ENCODE measurements around the gene GALNT9.
"Not testable (repeated sequence)": the region's sequence is repeated elsewhere in the genome, so short reads cannot be mapped to it uniquely, and the experiment has no call there.

GALNT9 gene

DNA sequence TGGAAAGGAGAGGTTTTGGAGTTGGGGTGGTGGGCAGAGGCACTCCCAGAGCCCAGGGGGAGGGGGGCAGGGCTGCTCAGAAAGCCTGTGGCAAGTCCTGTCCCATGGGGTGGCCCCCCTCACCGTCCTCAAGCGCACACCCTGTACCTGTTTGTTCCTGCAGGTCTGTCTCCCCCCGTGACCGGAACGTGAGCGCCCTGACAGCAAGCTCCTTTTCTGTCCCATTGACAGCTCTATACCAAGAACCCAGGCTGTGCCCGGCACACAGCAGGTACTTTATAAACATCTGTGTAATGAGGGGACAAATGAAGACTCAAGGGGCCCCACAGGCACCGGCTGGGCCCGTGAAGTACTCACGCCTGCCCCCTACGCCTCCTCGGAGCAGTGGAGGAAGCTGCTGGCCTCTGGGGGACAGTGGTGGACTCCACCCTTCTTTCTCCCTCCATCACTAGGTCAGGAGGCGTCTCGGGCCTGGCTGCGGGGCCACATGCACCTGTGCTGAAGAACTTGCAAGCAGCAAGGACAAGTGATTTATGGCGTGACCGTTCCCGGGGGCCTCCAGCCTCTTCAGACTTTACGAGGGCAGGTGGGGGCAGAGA is 65.8 kb downstream of the GALNT9 start:
- no peak for DNase-seq

DNA sequence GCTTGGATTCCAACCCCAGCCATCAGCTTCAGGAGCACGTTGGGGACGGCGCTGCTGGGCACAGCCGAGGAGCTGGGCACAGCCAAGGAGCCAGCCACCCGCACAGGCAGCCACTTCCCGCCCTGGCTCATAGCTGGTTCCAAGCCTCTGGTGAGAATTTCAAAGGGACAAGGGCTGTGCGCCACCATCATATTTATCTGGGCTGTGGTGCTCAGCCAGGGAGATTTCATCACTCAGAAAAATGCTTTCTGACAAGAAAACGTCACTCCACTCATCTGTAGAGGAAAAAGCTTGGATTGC is 66.4 kb downstream of the GALNT9 start:
- no peak for DNase-seq

DNA sequence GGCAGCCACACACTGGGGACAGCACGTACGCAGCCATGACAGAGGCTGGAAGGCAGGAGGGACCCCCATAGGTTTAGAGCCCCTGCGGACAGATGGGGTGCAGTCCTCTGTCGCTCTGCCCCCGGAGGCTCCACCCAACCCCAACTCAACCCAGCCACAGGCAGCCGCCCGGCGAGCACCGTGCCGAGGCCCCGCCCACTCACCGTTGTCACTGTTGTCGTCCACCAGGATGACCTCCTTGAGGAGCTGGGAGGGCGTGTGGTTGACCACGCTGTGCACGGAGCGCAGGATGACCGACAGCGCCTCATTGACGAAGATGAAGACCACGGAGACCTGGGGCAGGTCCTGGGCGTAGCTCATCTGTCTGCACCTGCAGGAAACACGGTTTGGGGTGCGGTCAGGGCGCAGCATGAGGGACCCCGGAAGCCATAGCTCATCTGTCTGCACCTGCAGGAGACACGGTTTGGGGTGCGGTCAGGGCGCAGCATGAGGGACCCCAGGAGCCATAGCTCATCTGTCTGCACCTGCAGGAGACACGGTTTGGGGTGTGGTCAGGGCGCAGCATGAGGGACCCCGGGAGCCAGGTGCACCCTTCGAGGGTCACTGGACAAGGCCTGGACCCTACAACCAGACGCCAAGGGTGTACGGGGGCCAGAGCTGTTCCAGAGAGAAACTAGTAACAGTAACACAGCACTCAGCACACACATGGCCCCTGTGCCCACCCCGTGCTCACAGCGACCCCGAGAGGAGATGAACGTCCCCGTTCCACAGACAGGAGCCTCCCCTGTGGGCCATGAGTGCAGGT is 66.9 kb downstream of the GALNT9 start:
- DNase-seq, result no peak

DNA sequence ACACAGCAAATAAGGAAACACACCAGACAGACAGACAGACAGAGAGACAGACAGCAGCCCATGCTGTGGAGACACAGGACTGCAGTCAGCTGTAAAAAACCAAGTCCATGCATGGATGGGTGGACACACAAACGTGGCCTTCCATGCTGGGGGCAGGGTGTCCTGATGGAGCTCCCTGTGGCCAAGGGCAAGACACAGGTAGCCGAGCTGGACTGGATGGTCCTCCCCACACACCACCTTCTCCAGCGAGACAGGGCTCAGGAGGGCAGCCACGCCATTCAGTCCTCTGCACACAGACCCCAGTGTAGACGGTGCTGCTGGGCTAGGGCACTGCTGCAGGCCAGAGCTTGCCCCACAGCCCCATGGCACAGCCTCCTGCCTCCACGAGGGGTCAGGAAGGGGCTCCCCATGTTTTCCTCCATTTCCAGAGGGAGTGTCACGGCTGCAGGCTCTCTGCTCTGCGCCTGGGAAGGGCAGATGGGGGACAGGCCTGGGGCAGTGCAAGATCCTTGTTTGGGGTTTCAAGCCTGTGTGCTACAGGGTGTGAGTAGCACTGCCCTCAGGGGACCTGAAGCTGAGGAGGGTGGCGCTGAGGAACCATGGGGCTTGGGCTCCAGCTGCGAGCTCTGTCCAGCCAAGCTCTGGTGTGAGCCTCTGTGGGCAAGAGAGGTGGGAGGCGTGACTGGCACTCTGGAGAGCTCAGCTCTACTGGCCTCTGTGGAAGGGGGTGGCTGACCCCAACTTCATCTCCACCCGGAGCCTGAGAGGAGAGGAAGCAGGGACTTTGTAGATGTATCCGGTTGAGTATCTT is 67.9 kb downstream of the GALNT9 start:
- no peak for DNase-seq

DNA sequence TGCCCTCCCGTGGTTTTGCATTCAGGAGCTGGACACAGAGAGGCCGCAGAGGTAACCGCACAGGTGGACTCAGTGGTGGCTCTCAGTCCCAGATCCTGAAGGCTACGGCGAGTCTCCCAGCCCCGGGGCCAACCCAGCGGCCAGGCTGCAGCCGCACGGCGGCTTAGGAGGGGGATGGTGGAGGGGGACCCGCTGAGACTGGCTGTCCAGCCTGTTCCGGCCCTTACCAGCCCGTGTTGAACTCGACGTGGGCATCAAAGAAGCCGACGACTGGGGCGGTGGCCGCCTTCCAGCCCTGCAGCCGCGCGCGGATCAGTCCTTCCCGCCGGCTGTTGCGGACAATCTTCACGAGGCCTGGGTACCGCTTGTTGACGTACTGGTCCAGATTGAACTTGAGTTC is 68.7 kb downstream of the GALNT9 start:
- no peak for DNase-seq

DNA sequence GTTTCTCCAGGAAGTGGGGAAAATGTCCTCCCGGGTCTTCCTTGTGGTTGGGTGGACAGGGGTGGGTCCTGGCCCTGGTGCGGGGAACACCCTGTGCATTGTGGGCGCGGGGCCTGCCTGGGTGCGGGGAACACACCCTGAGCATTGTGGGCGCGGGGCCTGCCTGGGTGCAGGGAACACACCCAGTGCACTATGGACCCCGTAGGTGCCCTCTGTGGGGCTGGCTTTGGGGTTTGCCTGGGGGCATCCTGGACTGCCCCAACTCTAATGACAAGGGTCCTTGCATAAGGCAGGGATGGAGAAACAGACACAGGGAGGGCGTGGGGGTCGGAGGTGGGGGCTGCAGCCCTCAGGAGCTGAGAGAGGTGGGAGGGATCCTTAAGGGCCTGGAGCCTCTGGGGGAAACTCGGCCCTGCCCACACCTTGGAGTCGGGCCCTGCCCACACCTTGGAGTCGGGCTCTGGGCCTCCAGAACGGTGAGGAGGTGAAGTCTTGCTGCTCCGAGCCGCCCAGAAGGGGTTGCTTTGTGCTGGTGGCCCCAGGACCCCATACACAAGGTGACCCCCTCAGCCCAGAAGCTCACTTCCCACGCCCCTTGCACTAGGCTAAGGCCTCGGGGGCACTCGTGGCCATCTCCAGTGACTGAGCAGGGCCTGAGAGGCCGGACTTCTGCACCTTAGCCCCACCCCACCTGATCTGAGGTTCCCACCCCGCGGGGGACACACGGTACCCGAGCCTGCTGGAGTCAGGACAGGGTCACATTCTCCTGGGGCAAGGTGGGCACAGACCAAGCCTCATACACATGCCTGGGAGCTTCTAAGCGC is 69.3 kb downstream of the GALNT9 start:
- DNase-seq, result no peak

DNA sequence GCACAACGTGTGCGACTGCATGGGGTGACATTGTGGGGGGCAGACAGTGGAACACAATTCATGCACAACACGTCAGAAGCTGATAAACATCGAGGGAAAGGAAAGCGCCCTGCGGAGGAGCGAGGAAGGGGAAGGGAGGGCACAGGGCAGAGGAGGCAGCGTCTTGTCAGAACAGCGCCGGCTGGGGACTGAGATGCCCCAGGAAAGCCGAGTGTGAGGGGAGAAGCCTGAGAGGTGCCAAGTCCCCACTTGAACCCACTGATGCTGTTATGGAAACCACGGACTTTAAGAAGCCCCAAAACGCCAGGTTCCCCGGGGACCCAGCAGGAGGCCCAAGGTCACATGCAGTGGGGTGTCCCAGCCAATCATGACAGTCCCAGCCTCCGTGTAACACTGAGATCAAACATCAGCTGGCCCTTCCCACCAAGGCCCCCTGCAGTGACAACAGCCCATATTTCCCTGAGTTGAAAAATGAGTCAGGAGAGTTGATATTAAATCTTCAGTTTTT is 70.0 kb downstream of the GALNT9 start:
- no peak for DNase-seq

DNA sequence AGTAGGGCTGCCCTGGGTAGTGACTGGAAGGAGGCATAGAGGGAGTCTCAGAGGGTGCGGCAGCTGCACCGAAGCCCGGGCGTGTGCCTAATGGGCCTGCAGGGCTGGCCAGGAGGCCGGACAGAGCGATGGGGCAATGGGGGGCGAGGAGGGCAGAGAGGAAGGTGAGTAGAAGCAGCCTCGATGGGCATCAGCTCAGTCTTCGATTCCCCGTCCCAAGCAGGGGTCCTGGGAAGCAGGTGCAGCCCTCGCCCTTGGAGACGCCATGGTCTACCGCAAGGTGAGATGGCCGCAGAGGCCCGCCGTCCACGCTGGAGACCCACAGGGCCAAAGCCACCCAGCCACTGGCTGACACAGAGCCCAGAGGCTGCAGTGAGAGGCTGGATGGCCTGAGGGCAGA is 70.8 kb downstream of the GALNT9 start:
- no peak for DNase-seq

DNA sequence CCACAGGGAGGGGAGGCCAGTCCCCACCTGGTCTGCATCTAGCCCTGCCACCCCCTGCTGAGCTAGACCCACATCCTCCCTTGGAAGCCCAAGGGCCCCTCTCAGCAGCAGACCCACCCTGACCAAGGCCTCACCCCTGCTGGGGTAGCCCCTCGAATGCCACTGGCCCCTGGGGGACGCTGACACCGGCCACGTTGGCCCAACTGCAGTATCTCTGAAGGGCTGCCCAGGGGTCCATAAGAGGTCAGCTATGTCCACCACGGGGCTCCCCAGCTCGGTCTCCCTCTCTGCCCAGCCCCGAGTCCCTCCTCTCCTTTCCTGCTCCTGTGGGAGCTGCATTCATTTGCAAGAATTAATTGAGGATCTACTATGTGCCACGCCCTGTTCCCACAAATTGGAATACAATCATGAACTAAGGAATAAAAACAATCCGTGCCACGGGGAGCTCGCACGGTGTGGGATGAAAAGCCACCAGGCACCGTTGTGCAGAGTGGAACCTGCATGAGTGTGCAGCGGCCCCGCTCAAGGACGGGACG is 71.4 kb downstream of the GALNT9 start:
- no peak for DNase-seq

DNA sequence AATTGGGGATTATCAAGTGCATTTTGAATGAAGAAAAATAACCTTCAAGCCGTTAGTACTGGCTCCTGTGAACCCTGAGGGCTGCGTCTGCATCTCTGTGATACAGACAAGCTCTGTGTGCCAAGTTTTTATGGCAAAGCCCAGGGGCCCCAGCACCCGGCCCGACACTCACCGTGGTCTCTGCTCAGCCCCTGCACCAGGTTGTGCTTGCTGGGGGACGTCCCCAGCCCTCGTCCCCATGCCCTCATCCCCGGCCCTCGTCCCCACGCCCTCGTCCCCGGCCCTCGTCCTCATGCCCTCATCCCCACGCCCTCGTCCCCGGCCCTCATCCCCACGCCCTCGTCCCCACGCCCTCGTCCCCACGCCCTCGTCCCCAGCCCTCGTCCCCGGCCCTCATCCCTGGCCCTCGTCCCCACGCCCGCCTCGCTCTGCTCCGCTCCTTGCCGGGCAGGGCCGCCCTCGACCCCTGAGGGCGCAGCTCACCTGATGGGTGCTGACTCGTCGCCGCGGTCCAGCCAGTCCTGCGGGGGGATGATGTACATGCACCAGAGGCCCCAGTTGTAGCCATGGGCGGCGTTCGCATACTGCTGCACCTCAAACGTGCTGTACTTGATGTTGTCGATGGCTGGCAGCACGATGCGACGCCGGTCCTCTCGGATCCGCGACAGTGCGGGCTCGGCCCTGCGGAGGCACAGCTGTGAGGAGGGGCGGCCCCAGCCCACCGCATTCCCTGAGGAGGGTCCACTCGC is 72.0 kb downstream of the GALNT9 start:
- DNase-seq, result no peak

DNA sequence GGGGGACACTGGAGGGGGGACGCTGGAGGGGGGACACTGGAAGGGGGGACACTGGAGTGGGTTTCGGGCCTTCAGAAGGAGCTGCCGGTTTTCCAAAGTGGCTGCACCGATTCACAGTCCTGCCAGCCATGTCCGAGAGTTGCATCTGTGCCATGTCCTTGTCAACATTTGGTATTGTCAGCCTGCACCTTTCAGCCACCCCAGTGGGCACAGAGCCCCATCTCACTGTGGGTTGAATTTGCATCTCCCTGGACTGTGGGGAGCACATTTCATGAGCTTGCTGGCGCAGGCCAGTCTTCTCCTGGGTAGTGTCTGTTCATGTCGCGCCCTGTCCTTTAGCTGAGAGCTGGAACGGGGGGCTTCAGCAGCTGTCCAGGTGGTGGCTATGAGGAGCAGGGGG is 72.7 kb downstream of the GALNT9 start:
- DNase-seq, result no peak

DNA sequence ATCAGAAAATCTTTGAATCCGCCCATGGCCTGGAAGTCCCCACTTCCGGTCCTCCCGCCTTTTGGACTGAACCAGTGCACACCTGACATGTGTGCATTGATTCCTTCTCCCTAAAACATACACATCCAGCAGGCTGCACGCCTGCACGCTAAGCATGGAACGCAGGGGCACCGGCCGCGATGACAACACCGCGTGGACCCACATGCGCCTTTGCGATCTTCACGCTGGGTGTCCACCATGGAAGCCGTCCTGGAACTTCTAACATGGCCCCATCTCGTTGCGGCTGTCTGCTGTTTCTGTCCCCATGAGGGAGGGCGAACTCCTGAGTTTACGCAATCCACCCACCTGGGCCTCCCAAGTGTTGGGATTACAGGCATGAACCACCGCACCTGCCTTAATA is 73.7 kb downstream of the GALNT9 start:
- no peak for DNase-seq

DNA sequence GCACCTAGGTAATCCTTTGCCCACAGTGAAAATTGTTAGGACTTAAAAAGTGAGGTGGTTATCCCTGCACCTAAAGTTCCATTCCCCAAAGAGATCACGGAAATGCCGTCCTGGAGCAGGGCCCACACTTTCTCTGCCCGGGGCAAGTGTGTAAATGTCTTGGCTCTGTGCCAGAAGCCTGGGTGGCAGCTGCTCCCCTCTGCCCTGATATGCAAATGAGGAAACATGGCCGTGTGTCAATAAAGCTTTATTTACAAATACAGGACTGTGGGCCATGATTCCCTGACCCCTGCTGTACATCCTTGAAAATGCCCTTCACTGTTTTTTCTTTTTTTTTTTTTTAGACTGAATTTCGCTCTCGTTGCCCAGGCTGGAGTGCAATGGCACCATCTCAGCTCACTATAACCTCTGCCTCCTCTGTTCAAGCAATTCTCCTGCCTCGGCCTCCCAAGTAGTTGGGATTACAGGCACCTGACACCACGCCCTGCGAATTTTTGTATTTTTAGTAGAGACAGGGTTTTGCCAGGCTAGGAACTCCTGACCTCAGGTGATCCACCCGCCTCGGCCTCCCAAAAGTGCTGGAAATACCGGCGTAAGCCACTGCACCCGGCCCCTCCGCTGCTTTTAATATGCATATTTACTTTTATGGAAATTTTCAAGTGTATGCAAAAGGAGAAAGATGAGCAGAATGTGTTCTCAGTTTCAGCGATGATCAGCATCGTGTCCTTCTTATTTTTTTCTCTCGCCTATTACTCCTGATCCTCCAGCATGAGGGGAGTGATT is 75.5 kb downstream of the GALNT9 start:
- DNase-seq, result no peak

DNA sequence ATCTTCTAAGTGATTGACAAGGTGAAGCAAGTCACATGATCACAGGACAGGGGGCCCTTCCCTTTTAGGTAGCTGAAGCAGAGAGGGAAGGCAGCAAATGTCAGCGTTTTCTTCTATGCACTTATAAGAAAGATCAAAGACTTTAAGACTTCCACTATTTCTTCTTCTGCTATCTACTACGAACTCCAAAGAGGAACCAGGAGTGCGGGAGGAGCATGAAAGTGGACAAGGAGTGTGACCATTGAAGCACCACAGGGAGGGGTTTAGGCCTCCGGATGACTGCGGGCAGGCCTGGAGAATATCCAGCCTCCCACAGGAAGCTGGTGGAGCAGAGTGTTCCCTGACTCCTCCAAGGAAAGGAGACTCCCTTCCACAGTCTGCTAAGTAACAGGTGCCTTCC is 76.4 kb downstream of the GALNT9 start:
- DNase-seq, result not testable (repeated sequence)

DNA sequence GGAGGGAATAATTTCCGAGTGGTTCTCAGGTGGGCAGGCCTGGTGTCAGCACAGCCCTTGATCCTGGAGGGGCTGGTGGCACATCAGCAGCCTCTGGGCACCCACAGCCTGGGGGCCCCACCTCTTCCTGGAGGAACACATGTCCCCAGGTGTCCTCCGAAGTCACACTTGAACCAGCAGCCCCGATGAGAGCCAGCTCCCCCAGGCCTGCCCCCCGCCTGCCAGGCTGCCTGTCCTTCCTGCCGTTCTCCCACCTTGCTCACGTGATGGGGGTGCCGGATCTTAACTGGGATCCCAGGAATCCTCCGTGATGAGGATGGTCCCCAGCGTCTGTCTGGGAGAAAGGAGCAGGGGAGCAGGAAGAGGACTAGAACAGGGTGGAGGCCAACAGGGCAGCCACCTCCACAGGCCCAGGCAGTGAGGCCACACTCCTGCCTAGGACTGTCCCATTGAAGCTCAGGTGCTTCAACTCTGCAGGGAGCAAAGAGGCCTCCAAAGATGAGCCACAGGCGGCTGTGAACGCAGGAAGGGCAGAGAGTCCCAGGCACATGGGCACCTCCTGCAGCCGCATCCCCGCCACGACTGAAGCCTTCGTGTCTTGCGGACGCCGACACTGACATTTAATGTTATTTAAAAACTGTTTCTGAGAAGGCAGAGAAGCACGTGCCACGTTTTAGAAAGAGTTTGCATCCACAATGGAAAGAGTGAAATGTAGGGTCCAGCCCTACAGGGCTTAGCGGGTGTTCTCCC is 77.5 kb downstream of the GALNT9 start:
- DNase-seq, result no peak

DNA sequence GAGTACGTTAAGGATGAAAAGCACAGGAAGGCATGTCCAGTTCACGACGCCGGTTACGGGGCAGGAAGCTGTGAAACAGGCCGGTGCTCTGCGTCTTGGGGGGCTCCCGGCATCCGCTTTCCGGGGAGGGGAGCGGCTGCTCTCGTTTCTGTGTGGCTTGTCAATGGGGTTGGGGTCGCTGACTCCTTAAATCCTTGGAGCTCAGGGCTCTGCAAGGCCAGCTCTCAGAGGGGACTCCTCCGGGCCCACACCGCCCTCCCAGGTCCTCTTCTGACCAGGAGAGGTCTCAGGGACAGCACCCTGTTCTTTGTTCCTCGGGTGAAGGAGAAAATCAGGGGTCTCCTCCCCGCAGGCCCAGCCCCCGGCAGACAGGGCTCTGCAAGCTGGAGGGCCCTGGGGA is 78.1 kb downstream of the GALNT9 start:
- DNase-seq, result no peak

DNA sequence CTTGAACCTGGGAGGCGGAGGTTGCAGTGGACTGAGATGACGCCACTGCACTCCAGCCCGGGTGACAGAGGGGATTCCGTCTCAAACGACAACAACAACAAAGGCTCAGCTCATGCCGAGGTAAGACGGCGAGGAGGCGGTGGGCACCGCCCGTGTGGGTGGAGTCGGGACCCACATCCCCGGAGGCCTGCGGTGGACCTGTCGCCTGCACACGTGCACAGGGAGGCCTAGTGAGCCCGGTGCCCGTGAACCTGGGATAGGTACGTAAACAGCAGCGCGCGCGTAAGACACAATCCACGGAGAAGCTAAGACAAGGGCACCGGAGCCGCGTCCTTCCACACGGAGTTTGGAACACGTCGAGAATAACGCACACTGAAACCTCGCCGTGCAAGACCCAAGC is 78.7 kb downstream of the GALNT9 start:
- DNase-seq, result no peak

DNA sequence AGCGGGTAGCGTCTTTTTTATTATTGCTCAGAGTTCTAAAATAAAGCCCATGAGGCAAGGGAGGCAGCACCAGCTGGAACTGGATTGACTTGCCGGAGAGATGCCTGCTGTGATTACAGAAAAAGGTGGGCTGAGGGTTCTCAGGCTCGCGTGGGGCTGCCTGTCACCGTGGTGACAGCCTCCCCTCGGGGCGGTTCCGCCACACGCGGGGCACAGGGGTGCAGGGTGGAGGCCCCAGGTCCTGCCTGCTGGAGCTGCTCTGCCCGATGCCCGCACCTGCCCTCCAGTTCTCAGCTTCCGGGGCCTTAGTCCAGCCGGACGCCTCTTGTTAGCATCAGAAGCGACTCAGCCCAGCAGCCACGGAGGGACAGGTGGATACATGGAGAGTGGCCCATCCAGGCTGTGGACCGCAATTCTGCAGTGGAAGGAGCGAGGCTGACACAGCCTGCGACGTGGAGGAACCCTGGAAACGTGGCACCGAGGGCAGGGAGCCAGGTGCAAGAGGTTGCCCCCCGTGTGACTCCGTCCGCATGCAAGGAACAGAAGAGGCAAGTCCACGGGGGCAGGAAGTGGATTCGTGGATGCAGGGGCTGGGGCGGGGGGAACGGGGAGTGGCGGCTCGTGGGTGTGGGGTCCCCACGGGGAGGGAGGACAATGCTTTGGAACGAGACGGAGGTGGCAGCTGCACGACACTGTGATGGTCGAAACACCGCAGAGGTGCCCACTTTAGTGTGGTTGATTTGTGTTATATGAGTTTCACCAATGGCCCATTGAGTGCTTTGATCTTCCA is 79.5 kb downstream of the GALNT9 start:
- no peak for DNase-seq

DNA sequence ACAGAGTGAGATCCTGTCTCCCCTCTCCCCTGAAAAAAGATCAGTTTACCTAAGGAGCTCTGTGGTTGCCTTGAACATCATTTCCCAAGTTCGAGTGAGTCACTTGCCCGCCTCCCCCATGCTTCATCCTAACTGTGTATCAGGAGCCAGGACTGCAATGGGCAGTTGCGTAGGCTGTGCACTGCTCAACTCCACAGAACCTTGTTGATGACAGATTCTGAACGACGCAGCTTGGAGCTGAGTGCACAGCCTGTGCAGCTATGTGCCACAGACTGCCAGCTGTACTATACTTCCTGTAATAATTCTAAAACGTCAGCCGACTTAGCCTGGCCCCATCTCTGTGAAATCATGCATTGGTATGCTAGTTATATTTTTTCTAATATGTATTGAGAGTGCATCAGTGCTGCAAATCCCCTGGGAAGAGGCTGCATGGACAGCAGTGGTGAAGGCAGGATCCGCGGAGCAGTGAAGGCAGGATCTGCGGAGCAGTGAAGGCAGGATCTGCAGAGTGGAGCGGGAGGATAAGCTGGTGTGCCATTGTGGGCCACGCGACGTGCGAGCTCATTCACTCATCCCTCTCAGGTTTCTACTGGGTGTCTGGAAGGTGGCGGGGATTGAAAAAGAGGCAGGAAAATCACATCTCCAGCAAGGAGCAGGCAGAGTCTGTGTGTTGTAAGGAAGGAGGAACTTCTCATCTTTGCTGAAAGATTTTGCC is 80.8 kb downstream of the GALNT9 start:
- DNase-seq, result no peak

Measured in NCI-H187 (cell line).